SW 1271 (cell line): ENCODE results near the gene NPW.
"Not testable (repeated sequence)": the region's sequence is repeated elsewhere in the genome, so short reads cannot be mapped to it uniquely, and the experiment has no call there.

Experiments used
- DNase-seq, 2 experiments: peaks; one replicate each; lab custom pipeline; 2025; lab: John Stamatoyannopoulos, UW

Gene NPW

GRCh38 chr16:2023092-2024031 lies 3.8 kb downstream of the NPW start:
- DNase-seq, result peak in 1 of 2 experiments; percentile 60

- no peak for DNase-seq
These were observed 4.4 kb downstream of the NPW start for GRCh38 chr16:2024032-2024420.

DNA sequence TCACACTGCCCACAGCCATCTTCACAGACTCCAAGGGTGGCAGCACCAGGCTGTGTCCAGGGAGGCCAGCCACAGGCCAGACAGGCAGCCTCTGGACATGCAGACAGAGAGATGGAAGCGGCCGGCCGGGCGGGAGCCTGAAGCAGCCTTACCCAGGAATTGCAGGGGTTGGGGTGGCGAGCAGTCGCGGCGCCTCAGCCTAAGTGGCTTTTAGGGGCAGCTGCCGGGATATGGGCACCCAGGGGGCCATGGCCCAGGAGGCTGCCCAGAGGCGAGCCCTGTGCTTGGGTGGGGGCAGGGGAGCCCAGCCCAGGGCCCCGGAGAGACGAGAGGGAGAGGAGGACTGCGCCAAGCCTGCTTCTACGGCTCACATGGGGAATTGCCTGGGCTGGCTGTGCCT lies 5.7 kb downstream of the NPW start:
- DNase-seq, result no peak

DNA sequence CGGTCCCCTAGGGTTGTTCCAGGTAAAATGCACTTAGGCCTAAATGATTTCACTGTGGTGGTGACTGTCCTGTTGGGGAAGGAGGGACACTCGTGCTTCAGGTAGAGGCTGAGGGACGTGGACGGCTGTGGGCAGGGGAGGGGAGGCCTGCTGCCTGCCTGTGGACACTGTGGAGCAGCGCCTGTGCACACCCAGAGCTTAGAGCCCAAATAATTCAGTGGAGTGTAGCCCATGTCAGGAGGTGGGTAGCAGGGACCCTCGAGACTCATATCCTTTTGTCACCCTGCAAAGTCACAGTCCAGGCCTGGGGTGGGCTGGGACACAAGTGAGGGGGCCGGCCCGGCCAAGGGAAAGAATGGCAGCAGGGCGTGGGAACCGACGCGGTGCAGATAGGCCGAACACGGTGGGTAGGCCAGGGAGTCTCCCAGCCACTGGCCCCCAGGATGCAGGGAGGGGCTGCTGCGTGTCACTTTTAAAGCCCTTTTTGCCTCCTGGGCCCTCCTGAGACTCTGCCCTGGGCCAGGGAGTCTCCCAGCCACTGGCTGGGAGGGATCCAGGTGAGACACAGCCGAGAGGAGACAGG lies 6.4 kb downstream of the NPW start:
- DNase-seq, result no peak

- DNase-seq, result no peak
These were observed 7.0 kb downstream of the NPW start, which contains the start of gene NHERF2 for GRCh38 chr16:2026461-2027023. Gene NHERF2 (plus strand): TSS chr16:2026902. CDS start chr16:2027006, 104 bp downstream.

DNA sequence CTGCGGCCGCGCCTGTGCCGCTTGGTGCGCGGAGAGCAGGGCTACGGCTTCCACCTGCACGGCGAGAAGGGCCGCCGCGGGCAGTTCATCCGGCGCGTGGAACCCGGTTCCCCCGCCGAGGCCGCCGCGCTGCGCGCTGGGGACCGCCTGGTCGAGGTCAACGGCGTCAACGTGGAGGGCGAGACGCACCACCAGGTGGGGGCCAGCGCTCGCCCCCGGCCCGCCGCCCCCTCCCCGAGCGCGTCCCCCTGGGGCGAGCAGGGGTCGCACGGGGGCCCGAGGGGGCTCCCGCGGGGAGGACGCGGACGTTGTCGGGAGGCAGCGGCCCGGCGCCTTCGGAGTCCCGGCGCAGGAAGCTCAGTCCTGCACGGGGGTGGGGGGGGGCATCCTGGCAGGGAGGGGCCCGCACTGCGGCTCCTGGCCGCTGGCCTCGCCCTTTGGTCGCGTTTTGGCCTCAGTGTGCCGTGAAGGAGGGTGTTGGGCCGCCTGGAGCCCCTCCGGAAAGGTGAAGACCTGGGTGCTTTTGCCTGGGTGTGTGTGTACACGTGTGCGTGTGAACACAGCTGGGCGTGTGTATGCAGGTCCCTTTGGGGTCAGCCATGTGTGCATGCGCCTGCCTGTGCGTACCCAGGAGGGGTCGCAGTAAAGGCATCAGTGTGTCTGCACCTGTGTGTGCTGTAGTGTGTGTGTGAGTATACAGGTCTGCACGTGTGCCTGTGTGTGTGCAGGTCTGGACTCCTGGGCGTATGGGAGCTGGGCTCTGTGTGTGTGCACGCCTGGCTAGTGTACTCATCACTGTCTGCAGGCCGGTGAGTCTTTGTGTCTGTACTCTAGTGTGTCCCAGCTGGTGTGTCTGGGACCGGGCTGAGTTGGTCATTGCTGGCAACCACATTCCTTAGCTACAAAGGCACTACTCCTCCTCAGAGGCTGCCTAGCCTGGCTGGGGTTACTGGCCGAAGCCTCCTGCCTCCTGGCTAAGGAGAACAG lies 7.7 kb downstream of the NPW start:
- DNase-seq, result no peak

DNA sequence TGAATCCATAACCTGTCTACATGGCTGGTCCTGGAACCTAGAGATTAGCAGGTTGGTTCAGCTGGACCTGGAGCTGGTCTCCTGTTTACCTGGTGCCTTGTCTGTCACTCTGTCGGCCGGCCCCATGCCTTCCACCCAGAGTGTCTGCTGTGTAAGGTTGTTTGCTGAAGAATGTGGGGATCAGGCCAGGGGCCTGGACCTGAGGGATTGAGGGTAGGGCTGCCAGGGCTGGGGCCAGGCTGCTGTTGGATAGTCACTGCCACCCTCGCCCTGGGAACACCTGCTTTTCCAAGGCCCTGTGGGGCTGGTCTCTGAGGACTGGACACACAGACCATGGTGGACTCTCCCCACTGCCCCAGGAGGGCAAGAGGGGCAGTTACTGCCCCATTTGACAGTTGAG lies 8.6 kb downstream of the NPW start:
- no peak for DNase-seq

DNA sequence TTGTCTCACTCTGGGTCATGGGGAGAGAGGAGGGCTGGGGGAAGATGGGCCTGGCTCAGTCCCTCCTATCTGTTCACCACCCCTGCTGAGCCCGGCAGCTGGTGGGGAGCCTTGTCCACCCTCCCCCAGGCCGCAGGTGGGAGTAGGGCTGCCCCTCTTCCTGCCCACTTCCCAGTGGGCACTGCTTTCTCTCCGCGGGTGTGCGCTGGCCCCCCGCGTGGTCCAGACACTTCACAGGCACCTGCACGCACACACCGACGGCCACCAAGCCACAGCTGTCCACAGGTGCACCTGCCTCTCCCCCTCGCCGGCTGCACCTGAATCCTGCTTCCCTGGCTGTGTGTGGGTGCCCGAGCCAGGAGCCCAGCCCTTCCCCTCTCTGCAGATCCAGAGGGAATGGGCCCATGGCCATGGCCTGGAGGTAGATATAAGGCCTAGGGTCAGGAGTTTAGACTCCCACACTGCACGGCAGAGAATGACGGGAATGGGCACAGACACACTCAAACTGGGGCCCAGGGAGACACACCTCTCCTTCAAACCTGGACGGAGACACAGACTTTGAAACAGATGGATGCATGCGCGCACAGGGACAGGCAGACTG lies 9.1 kb downstream of the NPW start:
- DNase-seq, result no peak

GRCh38 chr16:2029350-2029749 lies 9.8 kb downstream of the NPW start:
- DNase-seq, result no peak

- no peak for DNase-seq
These were observed 10.5 kb downstream of the NPW start for GRCh38 chr16:2030036-2030435.

GRCh38 chr16:2031081-2031577 lies 11.5 kb downstream of the NPW start:
- no peak for DNase-seq

DNA sequence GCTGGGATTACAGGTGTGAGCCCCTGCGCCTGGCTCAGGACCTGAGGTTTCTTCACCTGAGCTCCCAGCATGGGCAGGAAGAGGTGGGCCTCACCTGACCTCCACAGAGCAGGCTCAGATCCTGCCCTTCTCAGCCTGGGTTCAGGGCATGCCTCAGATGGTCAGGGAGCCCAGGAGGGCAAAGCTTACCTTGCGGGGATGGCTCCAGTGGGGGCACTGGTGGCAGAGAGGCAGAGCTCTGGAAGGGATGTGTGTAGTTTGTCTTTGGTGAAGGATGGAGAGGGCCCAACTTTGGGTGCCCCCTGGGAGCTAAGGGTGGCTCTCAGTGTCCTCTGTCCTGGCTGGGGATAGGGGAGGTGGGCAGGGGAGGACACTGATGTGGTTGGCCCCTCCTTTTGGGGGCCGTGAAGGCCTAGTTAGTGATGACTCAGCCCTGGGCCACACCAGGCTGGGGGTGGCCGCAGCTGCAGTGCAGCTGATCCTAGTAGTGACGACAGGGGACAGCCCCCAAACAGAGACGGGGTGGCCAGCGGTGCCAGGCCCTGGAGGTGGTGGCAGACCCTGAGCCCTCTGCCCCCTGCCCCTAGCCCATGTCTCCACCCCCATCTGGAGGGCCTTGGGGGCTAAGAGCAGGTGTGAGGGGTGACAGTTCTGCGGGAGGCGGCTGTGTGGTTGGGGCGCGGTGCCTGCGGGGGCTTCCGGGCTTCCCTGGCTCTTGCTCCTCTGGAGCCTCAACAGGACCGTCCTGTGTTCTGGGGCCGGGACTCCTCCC lies 12.9 kb downstream of the NPW start:
- DNase-seq, result no peak

DNA sequence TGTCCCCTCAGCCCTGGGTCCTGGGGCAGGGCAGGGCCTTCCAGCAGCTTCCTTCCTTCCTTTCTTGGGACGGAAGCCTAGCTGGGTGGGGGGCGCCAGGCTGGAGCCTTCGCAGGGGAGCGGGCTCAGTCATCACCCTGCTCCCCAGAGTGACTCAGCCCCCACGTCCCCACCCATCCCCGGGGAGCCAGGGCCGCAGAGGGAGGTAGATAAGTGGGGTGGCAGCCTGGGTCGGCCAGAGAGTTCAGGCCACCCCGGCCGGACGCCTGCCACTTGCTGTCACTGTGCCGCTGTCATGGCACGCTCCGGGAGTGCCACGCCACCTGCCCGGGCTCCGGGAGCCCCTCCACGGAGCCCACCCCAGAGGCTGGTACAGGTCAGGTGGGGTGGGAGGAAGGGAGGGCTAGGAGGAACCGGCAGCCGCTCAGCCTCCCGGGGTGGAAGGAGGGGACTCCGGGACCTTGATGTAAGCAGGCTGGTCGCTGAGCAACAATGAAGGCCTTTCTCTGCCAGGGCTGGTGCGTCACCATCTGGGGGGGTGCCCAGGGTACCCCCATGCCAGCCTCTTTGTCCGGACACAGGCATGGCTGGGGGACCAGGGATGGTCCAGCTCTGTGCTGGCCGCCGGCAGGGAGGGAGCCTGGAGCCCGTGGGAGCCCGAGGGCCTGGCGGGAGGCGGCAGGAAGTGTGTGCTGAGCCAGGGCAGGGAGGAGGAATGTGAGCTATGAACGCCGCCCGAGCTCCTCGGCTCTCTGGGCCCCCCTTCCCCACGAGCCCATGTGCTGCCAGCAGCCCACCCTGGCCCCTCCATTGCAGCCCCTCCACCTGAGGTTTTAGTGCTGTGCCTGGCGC lies 13.7 kb downstream of the NPW start:
- no peak for DNase-seq

DNA sequence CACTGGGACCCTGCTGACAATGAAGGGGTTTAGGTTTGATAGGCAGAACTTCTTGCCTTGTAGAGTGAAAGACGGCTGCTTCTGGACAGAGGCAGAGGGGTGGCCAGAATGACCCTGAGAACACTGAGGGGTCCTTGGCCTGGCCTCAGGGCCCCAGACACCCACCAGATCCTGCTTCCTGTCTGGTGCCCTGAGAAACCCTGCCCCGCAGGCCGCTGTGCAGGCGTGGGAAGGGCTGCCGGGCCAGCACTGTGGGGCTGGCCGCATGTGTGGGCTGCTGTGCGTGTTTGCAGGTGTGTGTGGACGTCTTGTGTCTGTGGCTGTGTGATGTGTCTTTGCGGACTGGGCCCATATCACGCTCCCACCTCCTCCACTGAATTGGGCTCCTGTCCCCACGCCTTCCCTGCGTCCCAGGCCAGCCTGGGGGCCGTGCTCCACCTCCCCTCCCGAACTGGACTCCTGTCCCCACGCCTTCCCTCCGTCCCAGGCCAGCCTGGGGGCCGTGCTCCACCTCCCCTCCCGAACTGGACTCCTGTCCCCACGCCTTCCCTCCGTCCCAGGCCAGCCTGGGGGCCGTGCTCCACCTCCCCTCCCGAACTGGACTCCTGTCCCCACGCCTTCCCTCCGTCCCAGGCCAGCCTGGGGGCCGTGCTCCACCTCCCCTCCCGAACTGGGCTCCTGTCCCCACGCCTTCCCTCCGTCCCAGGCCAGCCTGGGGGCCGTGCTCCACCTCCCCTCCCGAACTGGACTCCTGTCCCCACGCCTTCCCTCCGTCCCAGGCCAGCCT lies 14.5 kb downstream of the NPW start:
- DNase-seq, result not testable (repeated sequence)

DNA sequence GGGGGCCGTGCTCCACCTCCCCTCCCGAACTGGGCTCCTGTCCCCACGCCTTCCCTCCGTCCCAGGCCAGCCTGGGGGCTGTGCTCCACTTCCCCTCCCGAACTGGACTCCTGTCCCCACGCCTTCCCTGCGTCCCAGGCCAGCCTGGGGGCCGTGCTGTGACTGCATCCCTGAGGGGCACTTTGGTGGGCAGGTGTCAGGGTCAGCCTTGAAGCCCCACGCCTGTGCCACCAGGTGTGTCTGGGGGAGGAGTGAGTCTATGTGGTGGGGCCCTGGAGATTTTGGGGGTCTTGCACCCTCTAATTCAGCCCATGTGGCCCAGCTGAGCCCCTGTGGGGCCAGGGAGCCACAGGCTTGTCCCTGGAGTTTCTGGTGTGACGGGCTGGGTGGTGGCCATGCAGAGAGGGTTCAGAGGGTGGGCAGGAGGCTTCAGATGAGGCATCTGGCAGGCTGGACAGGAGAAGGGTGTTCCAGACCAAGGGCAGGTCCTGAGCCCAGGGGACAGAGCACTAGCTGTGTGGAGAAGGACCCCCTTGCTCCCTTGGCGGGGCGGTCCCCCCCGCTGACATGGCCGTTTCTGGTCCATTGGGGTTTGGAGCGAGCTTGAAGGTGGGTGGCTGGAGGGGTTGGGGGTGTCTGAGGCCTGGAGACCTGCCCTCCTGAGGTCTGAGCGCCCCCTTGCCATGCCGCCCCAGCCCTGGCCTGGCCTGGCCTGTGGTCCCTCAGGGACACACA lies 15.3 kb downstream of the NPW start:
- DNase-seq, result no peak

- no peak for DNase-seq
These were observed 16.0 kb downstream of the NPW start for GRCh38 chr16:2035431-2036199.
